ENCODE measurements around the gene NPEPL1. TPM values are rescaled to one million over a fixed set of nuclear protein-coding genes. Genes with fewer than 3 reads are reported as not detected.
A peak's percentile ranks its signal among the peaks of the same experiment; 100 is the strongest.
"Not testable (repeated sequence)": the region's sequence is repeated elsewhere in the genome, so short reads cannot be mapped to it uniquely, and the experiment has no call there.

The NPEPL1 gene, protein sequence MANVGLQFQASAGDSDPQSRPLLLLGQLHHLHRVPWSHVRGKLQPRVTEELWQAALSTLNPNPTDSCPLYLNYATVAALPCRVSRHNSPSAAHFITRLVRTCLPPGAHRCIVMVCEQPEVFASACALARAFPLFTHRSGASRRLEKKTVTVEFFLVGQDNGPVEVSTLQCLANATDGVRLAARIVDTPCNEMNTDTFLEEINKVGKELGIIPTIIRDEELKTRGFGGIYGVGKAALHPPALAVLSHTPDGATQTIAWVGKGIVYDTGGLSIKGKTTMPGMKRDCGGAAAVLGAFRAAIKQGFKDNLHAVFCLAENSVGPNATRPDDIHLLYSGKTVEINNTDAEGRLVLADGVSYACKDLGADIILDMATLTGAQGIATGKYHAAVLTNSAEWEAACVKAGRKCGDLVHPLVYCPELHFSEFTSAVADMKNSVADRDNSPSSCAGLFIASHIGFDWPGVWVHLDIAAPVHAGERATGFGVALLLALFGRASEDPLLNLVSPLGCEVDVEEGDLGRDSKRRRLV
- 6.9 TPM for polyA plus RNA-seq

GRCh38 chr20:58692579-58693225, at the start of gene NPEPL1:
NPEPL1 (plus strand) TSS chr20:58692800; CDS start chr20:58692901, 101 bp downstream.
- peak within 1 kb of the TSS; percentile 53 to 91 (median 53) for H3K27ac Mint-ChIP-seq
- peaks cover 2% of the 10 kb centered on the region for H3K27me3 Mint-ChIP-seq
- H3K9me3 Mint-ChIP-seq = no peaks in the 10 kb centered on the region
- H3K4me3 Mint-ChIP-seq = peak within 1 kb of the TSS; percentile 63 to 77 (median 70)
- peaks cover 2 to 6% (median 3%) of the 10 kb centered on the region in 3 donors for H3K4me1 Mint-ChIP-seq
- peaks cover 2% of the 10 kb centered on the region for H3K36me3 Mint-ChIP-seq

- not testable (repeated sequence) for H3K36me3 Mint-ChIP-seq, H3K9me3 Mint-ChIP-seq, H3K27ac Mint-ChIP-seq, H3K4me1 Mint-ChIP-seq, H3K4me3 Mint-ChIP-seq
- H3K27me3 Mint-ChIP-seq = peaks cover 36% of the 10 kb centered on the region
Measured at GRCh38 chr20:58642896-58643295, 49.7 kb upstream of the NPEPL1 start.

GRCh38 chr20:58645412-58645968, 47.1 kb upstream of the NPEPL1 start:
- Mint-ChIP-seq H3K27me3 (peaks cover 15% of the 10 kb centered on the region), H3K27ac (no peak overlapping the region), H3K9me3 (no peaks in the 10 kb centered on the region), H3K4me3 (peak overlapping the region in 1 of 4 donors; percentile 83), H3K4me1 (peaks cover 0 to 3% (median 3%) of the 10 kb centered on the region in 3 donors), H3K36me3 (peaks cover 1% of the 10 kb centered on the region)

- peaks cover 0 to 3% (median 0%) of the 10 kb centered on the region in 3 donors for H3K4me1 Mint-ChIP-seq
- H3K36me3 Mint-ChIP-seq = peaks cover 1% of the 10 kb centered on the region
- no peaks in the 10 kb centered on the region for H3K9me3 Mint-ChIP-seq
- H3K27ac Mint-ChIP-seq = no peak overlapping the region
- H3K27me3 Mint-ChIP-seq = peaks cover 12% of the 10 kb centered on the region
- peak overlapping the region in 1 of 4 donors; percentile 83 for H3K4me3 Mint-ChIP-seq
Measured at GRCh38 chr20:58646257-58646656, 46.3 kb upstream of the NPEPL1 start.

GRCh38 chr20:58646703-58647102, 45.9 kb upstream of the NPEPL1 start:
- peaks cover 1% of the 10 kb centered on the region for H3K36me3 Mint-ChIP-seq
- H3K27ac Mint-ChIP-seq = no peak overlapping the region
- peaks cover 0 to 3% (median under 1%) of the 10 kb centered on the region in 3 donors for H3K4me1 Mint-ChIP-seq
- peak overlapping the region in 2 of 4 donors; percentile 23 to 83 for H3K4me3 Mint-ChIP-seq
- no peaks in the 10 kb centered on the region for H3K9me3 Mint-ChIP-seq
- H3K27me3 Mint-ChIP-seq = peaks cover 12% of the 10 kb centered on the region

DNA sequence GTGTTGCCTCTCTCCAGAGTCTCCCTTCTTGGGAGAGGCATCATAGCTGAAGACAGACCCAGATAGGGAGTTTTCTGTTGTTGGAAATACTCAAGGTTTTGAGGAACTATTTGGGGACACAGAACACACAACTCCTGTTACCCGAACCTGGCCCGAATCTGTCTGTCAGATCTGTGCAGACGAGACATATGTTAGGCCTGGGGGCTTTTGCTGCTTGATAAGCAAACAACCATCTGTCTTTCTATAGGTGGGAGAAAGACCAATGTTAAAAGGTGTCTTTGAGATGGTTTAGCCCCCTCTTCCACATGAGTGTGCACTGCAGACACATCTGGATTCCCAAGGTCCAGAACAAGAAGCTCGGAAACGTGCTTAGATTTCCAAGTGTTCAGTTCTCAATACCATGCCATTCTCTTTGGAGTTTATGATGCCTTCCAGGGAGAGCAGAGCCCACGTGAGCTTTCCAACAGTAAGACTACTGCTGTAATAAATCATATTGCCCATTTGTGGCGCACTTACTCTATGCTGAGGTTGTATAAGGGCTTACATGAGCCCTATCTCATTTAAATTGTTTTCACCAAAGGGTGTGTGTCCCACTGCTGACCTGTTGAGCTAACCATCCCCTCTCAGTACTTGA, 45.3 kb upstream of the NPEPL1 start:
- peaks cover 0 to 6% (median 3%) of the 10 kb centered on the region in 3 donors for H3K4me1 Mint-ChIP-seq
- peaks cover 9% of the 10 kb centered on the region for H3K27me3 Mint-ChIP-seq
- peak overlapping the region in 1 of 4 donors; percentile 83 for H3K4me3 Mint-ChIP-seq
- H3K36me3 Mint-ChIP-seq = peaks cover 1% of the 10 kb centered on the region
- peak overlapping the region in 1 of 3 donors; percentile 59 for H3K27ac Mint-ChIP-seq
- no peaks in the 10 kb centered on the region for H3K9me3 Mint-ChIP-seq

DNA sequence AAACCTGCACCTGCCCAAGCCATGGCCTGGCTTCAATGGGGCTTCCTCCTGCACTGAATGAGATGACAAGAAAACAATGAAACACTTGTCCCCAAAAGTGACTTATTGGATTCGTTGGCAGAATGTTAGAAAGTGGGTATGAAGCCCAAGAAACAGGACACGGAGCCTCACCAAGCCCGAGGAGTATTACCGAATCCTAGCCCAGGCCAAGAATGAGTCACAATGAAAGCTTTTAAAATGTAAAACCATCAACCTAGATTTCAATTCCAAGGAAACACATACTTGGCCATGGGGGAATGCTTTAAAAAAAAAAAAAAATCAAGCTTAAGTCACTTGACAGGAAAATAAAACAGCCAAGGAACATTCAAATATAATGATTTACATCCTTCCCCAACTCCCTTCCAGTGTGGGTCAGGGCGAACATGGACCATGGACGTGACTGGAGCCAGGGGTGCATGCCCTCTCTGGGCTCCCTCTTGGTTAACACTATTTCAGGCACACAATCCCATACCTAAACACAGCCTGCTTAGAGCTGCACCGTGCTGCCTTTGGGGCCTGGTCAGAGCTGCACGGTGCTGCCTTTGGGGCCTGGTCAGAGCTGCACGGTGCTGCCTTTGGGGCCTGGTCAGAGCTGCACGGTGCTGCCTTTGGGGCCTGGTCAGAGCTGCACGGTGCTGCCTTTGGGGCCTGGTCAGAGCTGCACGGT, 44.7 kb upstream of the NPEPL1 start:
- peak overlapping the region in 1 of 4 donors; percentile 83 for H3K4me3 Mint-ChIP-seq
- peaks cover 4% of the 10 kb centered on the region for H3K27me3 Mint-ChIP-seq
- H3K36me3 Mint-ChIP-seq = peaks cover 1% of the 10 kb centered on the region
- peaks cover under 1 to 9% (median 6%) of the 10 kb centered on the region in 3 donors for H3K4me1 Mint-ChIP-seq
- peak overlapping the region in 1 of 3 donors; percentile 59 for H3K27ac Mint-ChIP-seq
- H3K9me3 Mint-ChIP-seq = no peaks in the 10 kb centered on the region

- H3K27me3 Mint-ChIP-seq, H3K36me3 Mint-ChIP-seq, H3K9me3 Mint-ChIP-seq: not testable (repeated sequence)
- peak overlapping the region in 1 of 3 donors; percentile 78 for H3K27ac Mint-ChIP-seq
- peaks cover 4 to 13% (median 11%) of the 10 kb centered on the region in 3 donors for H3K4me1 Mint-ChIP-seq
- peak overlapping the region in 3 of 4 donors; percentile 65 to 91 (median 76) for H3K4me3 Mint-ChIP-seq
Measured at GRCh38 chr20:58648502-58648825, 44.1 kb upstream of the NPEPL1 start.

DNA sequence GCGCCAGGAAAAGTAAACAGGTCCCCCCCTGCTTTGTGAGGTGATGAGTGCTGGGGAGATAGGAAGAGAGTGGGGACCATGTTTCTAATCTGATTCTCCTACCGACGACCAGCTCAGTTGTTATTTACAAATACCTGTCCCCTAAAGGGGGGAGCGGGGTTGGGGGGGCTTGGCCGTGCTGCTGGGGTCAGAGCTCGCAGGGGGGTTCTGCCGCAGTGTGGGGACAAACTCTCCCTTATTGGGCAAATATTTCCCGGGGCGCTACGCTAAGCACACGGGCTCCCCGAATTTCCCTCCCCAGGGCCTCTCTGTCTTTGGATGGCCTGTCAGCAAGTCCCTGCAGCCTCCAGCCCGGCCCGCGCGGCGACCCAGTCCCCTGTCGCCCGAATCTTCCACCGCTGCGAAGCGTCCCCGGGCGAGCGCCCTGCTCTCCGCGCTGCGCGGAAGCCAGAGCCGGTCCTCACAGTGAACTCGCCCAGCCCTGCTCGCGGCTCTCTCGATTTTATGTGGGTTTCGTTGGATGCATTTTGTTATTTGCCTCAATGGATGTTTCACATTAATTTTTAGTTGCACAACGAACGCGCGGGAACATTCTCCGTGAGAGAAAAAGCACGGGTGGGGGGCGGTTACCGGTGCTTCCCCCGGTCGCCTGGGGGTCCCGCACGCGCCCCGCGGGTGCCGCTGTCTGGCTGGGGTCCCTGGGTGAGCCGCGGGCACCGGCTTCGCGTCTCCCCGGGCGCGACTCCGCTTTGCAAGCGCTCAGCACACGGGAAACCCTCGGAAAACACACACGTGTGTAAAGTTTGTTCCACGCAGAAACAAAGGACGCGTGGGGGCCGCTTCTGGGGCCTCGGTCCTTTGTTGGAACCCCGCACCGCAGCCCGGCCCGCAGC, 43.1 kb upstream of the NPEPL1 start:
- Mint-ChIP-seq H3K4me1 (peaks cover 4 to 13% (median 11%) of the 10 kb centered on the region in 3 donors), H3K4me3 (peak overlapping the region; percentile 76 to 93 (median 88)), H3K27me3 (peaks cover 4% of the 10 kb centered on the region), H3K36me3 (no peaks in the 10 kb centered on the region), H3K27ac (peak overlapping the region; percentile 66 to 78 (median 67)), H3K9me3 (no peaks in the 10 kb centered on the region)

DNA sequence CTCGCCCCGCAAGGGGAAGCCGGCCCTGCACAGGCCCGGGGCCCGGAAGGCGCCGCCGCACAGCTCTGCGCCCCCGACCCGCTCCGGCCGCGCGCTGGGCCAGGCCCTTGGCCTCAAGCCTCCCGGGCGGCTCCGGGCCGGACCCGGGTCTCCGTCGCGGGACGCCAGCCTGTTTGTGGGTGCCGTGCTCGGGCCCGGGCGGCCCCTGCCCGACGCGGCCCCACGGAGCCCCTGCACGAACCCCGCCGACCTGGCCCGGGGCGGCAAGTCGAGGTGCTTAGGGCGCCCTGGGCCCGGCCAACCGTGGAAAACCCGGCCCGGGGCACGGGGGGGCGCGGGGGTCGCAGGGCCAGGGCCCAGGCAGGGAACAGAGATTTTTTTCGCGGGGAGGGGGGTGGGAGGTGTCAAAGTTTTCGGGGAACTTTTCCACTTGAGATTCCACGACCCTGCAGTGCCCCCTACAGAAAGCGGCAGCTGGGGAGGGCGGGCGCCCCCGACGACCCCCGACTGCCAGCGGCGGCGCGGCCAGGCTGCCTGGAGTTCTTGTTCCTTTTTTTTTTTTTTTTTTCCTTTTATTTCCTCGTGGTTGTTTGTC, 42.3 kb upstream of the NPEPL1 start:
- no peaks in the 10 kb centered on the region for H3K9me3 Mint-ChIP-seq
- no peaks in the 10 kb centered on the region for H3K36me3 Mint-ChIP-seq
- H3K4me1 Mint-ChIP-seq = peaks cover 4 to 13% (median 11%) of the 10 kb centered on the region in 3 donors
- peaks cover 2% of the 10 kb centered on the region for H3K27me3 Mint-ChIP-seq
- peak overlapping the region; percentile 96 to 99 (median 98) for H3K4me3 Mint-ChIP-seq
- peak overlapping the region in 1 of 3 donors; percentile 92 for H3K27ac Mint-ChIP-seq

DNA sequence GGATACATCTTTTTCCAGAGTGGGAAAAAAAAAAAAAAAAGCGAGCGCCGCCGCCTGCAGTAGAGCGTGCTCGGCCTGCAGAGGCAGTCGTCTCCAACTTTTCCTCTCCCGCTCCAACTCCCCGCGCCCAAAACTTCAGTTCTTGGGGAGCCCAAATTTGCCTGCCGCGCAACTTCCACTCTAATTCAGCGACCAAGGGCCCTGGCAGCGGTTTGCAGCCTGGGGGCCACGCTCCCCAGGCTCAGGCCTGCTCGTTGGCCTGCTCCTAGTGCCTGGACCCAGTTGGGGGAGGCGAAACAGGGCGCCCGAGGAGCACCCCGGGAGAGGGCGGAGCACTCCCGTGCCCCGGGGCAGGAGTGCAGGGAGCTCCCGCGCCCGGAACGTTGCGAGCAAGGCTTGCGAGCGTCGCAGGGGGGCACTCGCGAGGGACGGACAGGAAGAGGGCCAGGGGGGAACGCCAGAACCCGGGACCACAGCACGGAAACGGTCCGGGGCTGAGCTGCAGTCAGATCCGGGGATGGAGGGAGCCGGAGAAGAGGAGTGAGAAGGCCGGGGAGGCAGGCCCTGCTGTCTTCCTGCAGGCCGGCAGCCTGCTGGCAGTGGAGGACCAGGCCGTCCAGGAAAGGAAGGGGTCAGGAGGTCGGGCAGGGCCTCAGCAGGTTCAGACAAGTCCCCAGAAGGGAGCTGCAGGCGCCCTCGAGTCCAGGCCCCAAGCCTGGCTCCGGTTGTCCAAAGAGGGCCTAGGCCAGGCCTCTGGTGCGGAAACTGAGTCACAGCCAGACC, 41.6 kb upstream of the NPEPL1 start, which contains the start of gene STX16:
Gene STX16, plus strand, starts transcription at position 508 of the 783 bp plus-strand sequence. CDS start 724 bp downstream, outside the sequence.
- Mint-ChIP-seq H3K27me3 (no peaks in the 10 kb centered on the region), H3K4me3 (peak within 1 kb of the TSS; percentile 96 to 99 (median 98)), H3K9me3 (no peaks in the 10 kb centered on the region), H3K27ac (peak within 1 kb of the TSS; percentile 92 to 99 (median 96)), H3K36me3 (no peaks in the 10 kb centered on the region), H3K4me1 (peaks cover 7 to 14% (median 13%) of the 10 kb centered on the region in 3 donors)

DNA sequence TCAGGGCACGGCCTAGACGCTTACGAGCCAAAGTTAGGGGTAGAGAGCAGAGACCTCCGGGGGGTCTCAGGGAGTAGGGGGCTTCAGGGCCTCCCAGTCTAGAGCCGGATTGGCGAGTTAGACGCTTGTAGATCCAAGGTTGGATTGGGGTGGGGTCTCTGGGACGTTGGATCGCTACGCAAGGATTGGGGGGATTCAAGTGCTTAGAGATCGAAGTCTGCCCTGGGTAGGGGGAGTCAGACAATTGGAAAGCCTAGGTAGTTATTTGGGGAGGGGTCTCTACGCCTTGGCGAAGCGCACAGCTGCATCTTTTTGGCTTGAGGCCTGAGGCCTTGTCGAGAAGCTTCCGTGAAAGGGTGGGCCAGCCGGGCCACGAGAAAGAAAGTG, 41.0 kb upstream of the NPEPL1 start:
- Mint-ChIP-seq H3K27ac (peak overlapping the region; percentile 92 to 99 (median 96)), H3K9me3 (no peaks in the 10 kb centered on the region), H3K27me3 (no peaks in the 10 kb centered on the region), H3K4me3 (peak overlapping the region; percentile 96 to 99 (median 98)), H3K36me3 (no peaks in the 10 kb centered on the region), H3K4me1 (peaks cover 10 to 18% (median 18%) of the 10 kb centered on the region in 3 donors)
